ENCODE measurements around the gene CTU2. TPM values are rescaled to one million over a fixed set of nuclear protein-coding genes. Genes with fewer than 3 reads are reported as not detected.

The CTU2 gene
- total RNA-seq, 2 experiments from 2014 or later = 29.6 to 36.2 TPM

- Mint-ChIP-seq H3K27ac (no peak overlapping the region), H3K4me3 (no peak overlapping the region), H3K9me3 (ENCODE audit: low read depth) (no peaks in the 10 kb centered on the region), H3K27me3 (no peaks in the 10 kb centered on the region), H3K36me3 (ENCODE audit: low read depth) (peaks cover 22% of the 10 kb centered on the region), H3K4me1 (no peaks in the 10 kb centered on the region)
- no peak for ATAC-seq
- no peak for DNase-seq
- ChIA-PET POLR2A (interaction anchor here (0.6 kb wide), 1 partner anchor 16 kb away, joined by 3 read pairs; no protein-coding TSS in a partner anchor), CTCF (interaction anchor here (0.7 to 1.2 kb wide), 3 partner anchors 8 to 29 kb away, joined by 3 to 5 read pairs (median 4); no protein-coding TSS in a partner anchor)
- intact Hi-C loops (cut with DNase I, micrococcal nuclease) = no loop called here
These were observed 9.9 kb downstream of the CTU2 start for GRCh38 chr16:88716201-88716600.

- no peaks in the 10 kb centered on the region for H3K27me3 Mint-ChIP-seq
- no peak for ATAC-seq
- CTCF ChIA-PET = interaction anchor here (1.1 to 1.2 kb wide), 2 partner anchors 9 to 29 kb away, joined by 4 to 5 read pairs; no protein-coding TSS in a partner anchor
These were observed 10.3 kb downstream of the CTU2 start for GRCh38 chr16:88716601-88717001.

DNA sequence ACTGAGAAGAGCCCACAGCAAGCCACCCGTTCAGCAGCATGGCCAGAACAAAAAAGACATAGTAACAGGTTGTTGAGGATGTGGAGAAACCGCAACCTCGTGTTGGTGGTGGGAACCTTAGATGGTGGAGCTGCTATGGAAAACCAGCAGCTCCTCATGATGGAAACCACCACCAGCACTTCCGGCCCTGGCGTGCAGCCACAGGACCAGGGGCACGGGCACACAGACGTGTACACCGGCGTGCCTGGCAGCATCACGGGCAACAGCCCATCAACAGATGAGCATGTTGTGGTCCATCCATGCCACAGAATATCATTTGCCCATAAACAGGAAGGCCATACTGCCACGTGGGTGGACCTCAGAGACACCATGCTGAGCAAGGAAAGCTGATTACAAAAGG is 11.9 kb downstream of the CTU2 start:
- ChIA-PET CTCF (no interaction called here), POLR2A (no interaction called here)
- peaks cover 25% of the 10 kb centered on the region for H3K36me3 Mint-ChIP-seq (ENCODE audit: low read depth)
- no peak overlapping the region for H3K27ac Mint-ChIP-seq
- H3K27me3 Mint-ChIP-seq = no peaks in the 10 kb centered on the region
- DNase-seq = no peak
- no peak overlapping the region for H3K4me3 Mint-ChIP-seq
- H3K9me3 Mint-ChIP-seq (ENCODE audit: low read depth) = no peaks in the 10 kb centered on the region
- no peak for ATAC-seq
- no peaks in the 10 kb centered on the region for H3K4me1 Mint-ChIP-seq
- intact Hi-C loops (cut with DNase I, micrococcal nuclease) = no loop called here

More at GRCh38 chr16:88716601-88717001, 10.3 kb downstream of the CTU2 start:
- POLR2A ChIA-PET = no interaction called here
- no peak overlapping the region for H3K4me3 Mint-ChIP-seq
- intact Hi-C loops (cut with DNase I, micrococcal nuclease) = no loop called here
- no peak for DNase-seq
- H3K9me3 Mint-ChIP-seq (ENCODE audit: low read depth) = no peaks in the 10 kb centered on the region
- H3K27ac Mint-ChIP-seq = no peak overlapping the region
- H3K4me1 Mint-ChIP-seq = no peaks in the 10 kb centered on the region
- peaks cover 22% of the 10 kb centered on the region for H3K36me3 Mint-ChIP-seq (ENCODE audit: low read depth)

GRCh38 chr16:88719267-88719932 is 13.1 kb downstream of the CTU2 start:
- Mint-ChIP-seq H3K9me3 (ENCODE audit: low read depth) (no peaks in the 10 kb centered on the region), H3K27me3 (no peaks in the 10 kb centered on the region), H3K36me3 (ENCODE audit: low read depth) (peaks cover 25% of the 10 kb centered on the region), H3K4me1 (no peaks in the 10 kb centered on the region), H3K4me3 (no peak overlapping the region), H3K27ac (no peak overlapping the region)
- intact Hi-C loops (cut with DNase I, micrococcal nuclease) = no loop called here
- DNase-seq (no peak), ATAC-seq (no peak)
- ChIA-PET POLR2A (no interaction called here), CTCF (no interaction called here)

DNA sequence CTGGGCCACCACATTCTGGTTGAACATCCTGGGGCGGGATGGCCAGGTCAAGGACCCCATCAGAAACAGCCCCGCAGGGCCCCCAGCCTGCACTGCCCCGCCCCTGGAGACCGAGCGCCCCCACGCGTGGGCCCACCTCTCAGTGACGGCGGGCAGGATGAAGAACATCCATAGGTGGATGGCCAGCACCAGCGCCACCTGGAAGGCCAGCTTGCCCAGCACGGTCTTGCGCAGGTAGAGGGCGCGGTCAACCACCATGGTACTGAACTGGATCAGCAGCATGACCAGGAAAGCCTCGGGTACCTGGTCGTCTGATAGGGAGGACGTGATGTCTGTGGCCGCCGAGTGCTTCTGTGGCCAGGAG is 13.6 kb downstream of the CTU2 start:
- ChIA-PET CTCF (no interaction called here), POLR2A (no interaction called here)
- Mint-ChIP-seq H3K27me3 (no peaks in the 10 kb centered on the region), H3K36me3 (ENCODE audit: low read depth) (peaks cover 25% of the 10 kb centered on the region), H3K27ac (no peak overlapping the region), H3K4me3 (no peak overlapping the region), H3K4me1 (no peaks in the 10 kb centered on the region), H3K9me3 (ENCODE audit: low read depth) (no peaks in the 10 kb centered on the region)
- ATAC-seq = no peak
- no peak for DNase-seq
- intact Hi-C loops (cut with DNase I, micrococcal nuclease) = no loop called here

DNA sequence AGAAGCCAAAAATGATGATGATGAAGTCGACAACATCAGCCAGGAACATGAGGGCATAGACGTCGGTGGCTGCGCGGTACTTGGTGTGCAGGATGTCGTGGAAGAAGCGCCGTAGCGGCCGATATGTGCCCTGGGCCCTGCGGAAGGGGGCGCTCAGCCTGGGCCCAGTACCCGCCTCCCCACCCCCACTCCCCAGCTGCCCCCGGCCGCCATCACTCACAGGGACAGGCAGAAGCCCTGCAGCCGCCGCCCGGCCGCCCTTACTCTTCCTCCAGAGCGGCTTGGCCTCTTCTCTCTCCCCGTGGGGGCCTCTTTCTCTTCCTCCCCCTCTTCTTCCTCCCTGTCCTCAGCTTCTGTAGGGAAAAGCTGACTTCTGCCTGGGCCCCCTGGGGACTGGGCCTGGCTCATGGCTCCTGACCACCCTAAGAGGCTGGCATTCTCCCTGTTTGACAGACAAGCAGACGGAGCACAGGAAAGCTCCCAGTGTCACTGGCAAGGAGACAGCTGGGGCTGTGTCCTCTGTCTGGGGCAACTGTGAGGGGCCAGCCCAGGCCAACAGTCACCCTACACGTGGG is 14.2 kb downstream of the CTU2 start:
- ChIA-PET POLR2A (no interaction called here), CTCF (no interaction called here)
- Mint-ChIP-seq H3K4me3 (no peak overlapping the region), H3K4me1 (no peaks in the 10 kb centered on the region), H3K9me3 (ENCODE audit: low read depth) (no peaks in the 10 kb centered on the region), H3K36me3 (ENCODE audit: low read depth) (peaks cover 25% of the 10 kb centered on the region), H3K27ac (no peak overlapping the region), H3K27me3 (no peaks in the 10 kb centered on the region)
- ATAC-seq = no peak
- intact Hi-C loops (cut with DNase I, micrococcal nuclease) = no loop called here
- DNase-seq = no peak

- Mint-ChIP-seq H3K27me3 (no peaks in the 10 kb centered on the region), H3K9me3 (ENCODE audit: low read depth) (no peaks in the 10 kb centered on the region), H3K36me3 (ENCODE audit: low read depth) (peaks cover 27% of the 10 kb centered on the region), H3K4me1 (no peaks in the 10 kb centered on the region), H3K4me3 (no peak overlapping the region), H3K27ac (no peak overlapping the region)
- intact Hi-C loops (cut with DNase I, micrococcal nuclease) = no loop called here
- POLR2A ChIA-PET = no interaction called here
- DNase-seq = no peak
- ATAC-seq = no peak
- CTCF ChIA-PET = no interaction called here
These were observed 14.9 kb downstream of the CTU2 start for GRCh38 chr16:88721236-88721635.

DNA sequence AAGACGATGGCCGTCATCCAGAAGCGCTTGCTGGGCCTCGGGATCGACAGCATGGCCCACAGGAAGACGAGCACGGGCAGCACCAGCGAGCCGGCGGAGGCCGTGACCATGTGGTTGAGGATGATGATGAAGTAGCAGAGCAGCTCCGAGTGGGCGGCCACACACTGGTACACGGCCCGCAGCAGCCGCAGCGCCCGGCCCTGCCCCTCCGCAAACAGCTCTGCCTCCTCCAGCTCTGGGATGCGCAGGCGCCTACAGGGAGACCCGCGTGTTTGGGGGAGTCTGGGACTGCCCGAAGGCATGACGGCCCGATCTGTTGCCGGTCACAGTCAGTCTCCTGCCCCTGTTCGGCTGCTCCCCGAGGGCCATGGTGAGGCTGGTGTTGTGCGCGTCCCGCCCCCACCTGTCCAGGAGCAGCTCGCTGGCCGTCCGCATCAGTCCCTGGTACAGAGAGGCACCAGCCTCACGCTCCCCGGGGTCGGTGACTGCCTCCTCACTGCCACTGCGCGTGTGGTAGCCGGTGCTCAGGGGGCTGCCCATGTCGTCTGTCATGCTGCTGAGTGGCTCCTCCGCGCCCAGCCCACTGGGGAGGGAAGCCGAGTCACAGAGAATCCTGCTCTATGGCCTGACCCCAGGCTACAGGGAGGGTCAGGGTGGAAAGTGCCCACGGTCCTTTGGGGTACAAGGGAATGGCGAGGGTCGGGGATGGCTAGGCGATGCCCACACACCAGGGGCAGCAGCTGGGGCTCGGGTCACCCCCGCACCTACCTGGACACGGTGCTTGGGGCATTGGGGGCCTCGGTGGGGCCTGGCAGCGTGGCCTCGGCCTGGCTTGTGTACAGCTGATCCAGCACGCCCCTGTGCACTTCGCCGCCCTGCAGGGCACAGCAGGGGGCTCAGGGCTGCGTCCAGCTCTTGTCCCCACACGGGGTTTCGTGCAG is 15.8 kb downstream of the CTU2 start:
- intact Hi-C loops (cut with DNase I, micrococcal nuclease) = no loop called here
- ChIA-PET CTCF (interaction anchor here (0.8 kb wide), 1 partner anchor 77 kb away, joined by 3 read pairs; no protein-coding TSS in a partner anchor), POLR2A (no interaction called here)
- DNase-seq (no peak), ATAC-seq (no peak)
- H3K4me1 Mint-ChIP-seq = no peaks in the 10 kb centered on the region
- H3K4me3 Mint-ChIP-seq = no peak overlapping the region
- no peaks in the 10 kb centered on the region for H3K27me3 Mint-ChIP-seq
- H3K27ac Mint-ChIP-seq = no peak overlapping the region
- H3K36me3 Mint-ChIP-seq (ENCODE audit: low read depth) = peaks cover 27% of the 10 kb centered on the region
- no peaks in the 10 kb centered on the region for H3K9me3 Mint-ChIP-seq (ENCODE audit: low read depth)

DNA sequence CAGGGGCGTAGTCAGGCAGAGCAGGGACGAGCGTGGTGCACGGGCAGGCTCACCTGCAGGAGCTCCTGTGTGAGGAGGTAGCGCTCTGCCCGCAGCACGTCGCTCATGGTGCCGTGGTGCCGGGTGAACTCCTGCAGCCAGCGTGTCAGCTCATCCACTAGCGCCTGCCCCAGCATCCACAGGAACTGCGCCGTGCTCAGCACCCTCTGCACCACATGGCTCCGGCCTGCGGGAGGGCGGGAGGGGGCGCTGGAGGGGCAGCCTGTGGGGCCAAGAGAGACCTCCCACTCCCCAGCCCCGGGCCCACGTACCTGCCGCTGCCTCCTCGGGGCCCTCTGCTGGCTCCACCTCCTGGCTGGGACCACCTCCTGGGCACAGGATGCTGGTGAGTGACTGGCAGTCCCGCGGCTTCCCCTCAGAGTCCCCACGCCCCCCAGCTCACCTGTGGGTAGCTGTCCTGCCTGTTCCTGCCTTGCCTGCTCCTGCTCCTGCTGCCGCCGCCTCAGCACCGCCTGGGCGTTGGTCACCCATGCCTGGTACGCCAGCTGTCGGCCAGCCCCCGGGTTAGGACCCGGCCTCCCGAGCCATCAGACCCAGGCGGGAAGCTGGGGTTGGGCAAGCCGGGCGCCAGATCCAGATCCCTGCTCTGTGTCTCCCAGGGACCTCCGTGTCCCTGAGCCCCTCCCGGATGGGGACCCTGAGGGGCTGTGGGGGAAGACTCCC is 16.6 kb downstream of the CTU2 start:
- no peak overlapping the region for H3K27ac Mint-ChIP-seq
- POLR2A ChIA-PET = no interaction called here
- H3K36me3 Mint-ChIP-seq (ENCODE audit: low read depth) = peaks cover 23% of the 10 kb centered on the region
- no peak overlapping the region for H3K4me3 Mint-ChIP-seq
- no peaks in the 10 kb centered on the region for H3K4me1 Mint-ChIP-seq
- intact Hi-C loops (cut with DNase I, micrococcal nuclease) = no loop called here
- CTCF ChIA-PET = interaction anchor here (0.8 kb wide), 1 partner anchor 76 kb away, joined by 3 read pairs; no protein-coding TSS in a partner anchor
- H3K9me3 Mint-ChIP-seq (ENCODE audit: low read depth) = no peaks in the 10 kb centered on the region
- DNase-seq = no peak
- no peaks in the 10 kb centered on the region for H3K27me3 Mint-ChIP-seq
- ATAC-seq = no peak

GRCh38 chr16:88723507-88723887 is 17.2 kb downstream of the CTU2 start:
- CTCF ChIA-PET = no interaction called here
- DNase-seq (no peak), ATAC-seq (no peak)
- peaks cover 19% of the 10 kb centered on the region for H3K36me3 Mint-ChIP-seq (ENCODE audit: low read depth)
- POLR2A ChIA-PET = no interaction called here
- no peak overlapping the region for H3K4me3 Mint-ChIP-seq
- H3K27me3 Mint-ChIP-seq = no peaks in the 10 kb centered on the region
- H3K4me1 Mint-ChIP-seq = no peaks in the 10 kb centered on the region
- intact Hi-C loops (cut with DNase I, micrococcal nuclease) = no loop called here
- no peaks in the 10 kb centered on the region for H3K9me3 Mint-ChIP-seq (ENCODE audit: low read depth)
- no peak overlapping the region for H3K27ac Mint-ChIP-seq

DNA sequence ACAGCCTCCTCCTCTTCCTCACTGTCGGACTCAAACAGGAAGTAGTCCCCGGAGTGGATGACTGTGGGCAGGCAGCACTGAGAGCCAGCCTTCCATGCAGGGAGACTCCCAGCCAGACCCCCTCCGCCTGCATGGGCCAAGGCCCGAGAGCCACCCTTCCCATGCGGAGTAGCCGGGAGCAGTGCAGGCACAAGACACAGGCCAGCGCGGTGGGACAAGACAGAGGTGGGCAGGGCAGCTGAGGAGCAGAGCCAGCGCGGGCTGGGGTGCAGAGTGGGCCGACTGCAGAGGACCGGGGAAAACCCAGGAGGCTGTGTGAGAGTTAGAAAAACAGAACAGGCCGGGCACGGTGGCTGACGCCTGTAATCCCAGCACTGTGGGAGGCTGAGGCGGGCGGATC is 17.6 kb downstream of the CTU2 start:
- Mint-ChIP-seq H3K4me3 (no peak overlapping the region), H3K27me3 (no peaks in the 10 kb centered on the region), H3K4me1 (no peaks in the 10 kb centered on the region), H3K9me3 (ENCODE audit: low read depth) (no peaks in the 10 kb centered on the region), H3K27ac (no peak overlapping the region), H3K36me3 (ENCODE audit: low read depth) (peaks cover 17% of the 10 kb centered on the region)
- no peak for ATAC-seq
- CTCF ChIA-PET = no interaction called here
- intact Hi-C loops (cut with DNase I, micrococcal nuclease) = no loop called here
- DNase-seq = no peak
- POLR2A ChIA-PET = no interaction called here
